ENCODE results near the gene PRH1.

DNA sequence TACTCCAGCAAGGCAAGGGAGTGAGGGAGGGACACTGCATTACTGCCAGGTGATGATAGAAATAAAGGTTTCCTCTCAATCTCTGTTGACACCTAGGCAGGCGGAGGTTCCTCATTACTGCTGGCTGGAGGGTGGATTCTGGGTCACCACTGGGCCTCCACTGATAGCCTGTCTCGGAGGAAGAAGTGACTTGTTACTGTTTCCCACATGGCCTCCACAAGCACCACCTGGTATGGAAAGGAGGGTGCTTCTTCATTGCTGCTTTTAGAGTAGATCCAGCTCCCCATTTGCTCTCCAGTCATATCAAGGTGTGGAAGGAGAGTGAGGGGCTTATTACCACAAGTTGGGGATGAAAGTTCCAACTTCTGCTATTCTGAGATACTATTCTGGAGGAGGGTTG, 41.2 kb downstream of the PRH1 start:
- TF ChIP-seq, protein P1, sequence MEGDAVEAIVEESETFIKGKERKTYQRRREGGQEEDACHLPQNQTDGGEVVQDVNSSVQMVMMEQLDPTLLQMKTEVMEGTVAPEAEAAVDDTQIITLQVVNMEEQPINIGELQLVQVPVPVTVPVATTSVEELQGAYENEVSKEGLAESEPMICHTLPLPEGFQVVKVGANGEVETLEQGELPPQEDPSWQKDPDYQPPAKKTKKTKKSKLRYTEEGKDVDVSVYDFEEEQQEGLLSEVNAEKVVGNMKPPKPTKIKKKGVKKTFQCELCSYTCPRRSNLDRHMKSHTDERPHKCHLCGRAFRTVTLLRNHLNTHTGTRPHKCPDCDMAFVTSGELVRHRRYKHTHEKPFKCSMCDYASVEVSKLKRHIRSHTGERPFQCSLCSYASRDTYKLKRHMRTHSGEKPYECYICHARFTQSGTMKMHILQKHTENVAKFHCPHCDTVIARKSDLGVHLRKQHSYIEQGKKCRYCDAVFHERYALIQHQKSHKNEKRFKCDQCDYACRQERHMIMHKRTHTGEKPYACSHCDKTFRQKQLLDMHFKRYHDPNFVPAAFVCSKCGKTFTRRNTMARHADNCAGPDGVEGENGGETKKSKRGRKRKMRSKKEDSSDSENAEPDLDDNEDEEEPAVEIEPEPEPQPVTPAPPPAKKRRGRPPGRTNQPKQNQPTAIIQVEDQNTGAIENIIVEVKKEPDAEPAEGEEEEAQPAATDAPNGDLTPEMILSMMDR (IDR thresholded peaks at IDR 0.05; ENCODE audit: insufficient read depth, low read length, poor library complexity, severe bottlenecking), result no peak
- no peak for TF ChIP-seq EZH2phosphoT487 (conservative IDR thresholded peaks at IDR 0.05; ENCODE audit: low read length)

Data from SU-DHL-6 (cell line).